ENCODE data around the gene REXO4. TPM values are rescaled to one million over a fixed set of nuclear protein-coding genes. Genes with fewer than 3 reads are reported as not detected.
A peak's percentile ranks its signal among the peaks of the same experiment; 100 is the strongest.

Gene REXO4
- total and polyA plus RNA-seq, 9 of the 15 experiments (the other 6 are each of a cell fraction or from before 2014, with no cell fraction given) = 3.4 to 72.9 (median 31.1) TPM

GRCh38 chr9:133417541-133418461, at the start of gene REXO4 (continued):
- TF ChIP-seq, protein P1, sequence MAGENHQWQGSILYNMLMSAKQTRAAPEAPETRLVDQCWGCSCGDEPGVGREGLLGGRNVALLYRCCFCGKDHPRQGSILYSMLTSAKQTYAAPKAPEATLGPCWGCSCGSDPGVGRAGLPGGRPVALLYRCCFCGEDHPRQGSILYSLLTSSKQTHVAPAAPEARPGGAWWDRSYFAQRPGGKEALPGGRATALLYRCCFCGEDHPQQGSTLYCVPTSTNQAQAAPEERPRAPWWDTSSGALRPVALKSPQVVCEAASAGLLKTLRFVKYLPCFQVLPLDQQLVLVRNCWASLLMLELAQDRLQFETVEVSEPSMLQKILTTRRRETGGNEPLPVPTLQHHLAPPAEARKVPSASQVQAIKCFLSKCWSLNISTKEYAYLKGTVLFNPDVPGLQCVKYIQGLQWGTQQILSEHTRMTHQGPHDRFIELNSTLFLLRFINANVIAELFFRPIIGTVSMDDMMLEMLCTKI (IDR thresholded peaks at IDR 0.05; ENCODE audit: partially characterized antibody) = no peak
- TF ChIP-seq HDAC1 (IDR thresholded peaks at IDR 0.05) (peak; percentile 56 to 98; a peak in 3 of 4 replicates), SLC30A9 (CRISPR knock-in tag; IDR thresholded peaks at IDR 0.05) (no peak), PRMT5 (CRISPR knock-in tag; IDR thresholded peaks at IDR 0.05) (no peak), BCLAF1 (IDR thresholded peaks at IDR 0.05; ENCODE audit: borderline replicate concordance in 1 of 2, control insufficient read depth in 1 of 2, low read depth in 2 of 2, low read length in 1 of 2) (peak in 1 of 2 experiments; percentile 78; a peak in 2 of 4 replicates), ZNF133 (CRISPR knock-in tag; IDR thresholded peaks at IDR 0.05) (no peak), ZNF707 (CRISPR knock-in tag; conservative IDR thresholded peaks at IDR 0.05) (no peak), POLR3G (IDR thresholded peaks at IDR 0.05; ENCODE audit: extremely low read depth, insufficient read length, insufficient replicate concordance) (no peak), TRIM24 (IDR thresholded peaks at IDR 0.05) (peak in 1 of 2 experiments; percentile 100; a peak in 3 of 4 replicates), NR4A1 (CRISPR knock-in tag; IDR thresholded peaks at IDR 0.05) (no peak), NR4A1 (tag; IDR thresholded peaks at IDR 0.05) (peak; percentile 71), THRB (CRISPR knock-in tag; conservative IDR thresholded peaks at IDR 0.05) (no peak), FOSL1 (tag; conservative IDR thresholded peaks at IDR 0.05) (no peak), ERF (CRISPR knock-in tag; IDR thresholded peaks at IDR 0.05) (0 out of 2 replicates have a peak, but pooled peaks have one; percentile 33), GABPA (tag; conservative IDR thresholded peaks at IDR 0.05; ENCODE audit: low read depth) (peak; percentile 99), MLLT1 (IDR thresholded peaks at IDR 0.05) (peak in 1 of 2 experiments; percentile 40; a peak in 2 of 4 replicates)
- TF ChIP-seq, protein P2, sequence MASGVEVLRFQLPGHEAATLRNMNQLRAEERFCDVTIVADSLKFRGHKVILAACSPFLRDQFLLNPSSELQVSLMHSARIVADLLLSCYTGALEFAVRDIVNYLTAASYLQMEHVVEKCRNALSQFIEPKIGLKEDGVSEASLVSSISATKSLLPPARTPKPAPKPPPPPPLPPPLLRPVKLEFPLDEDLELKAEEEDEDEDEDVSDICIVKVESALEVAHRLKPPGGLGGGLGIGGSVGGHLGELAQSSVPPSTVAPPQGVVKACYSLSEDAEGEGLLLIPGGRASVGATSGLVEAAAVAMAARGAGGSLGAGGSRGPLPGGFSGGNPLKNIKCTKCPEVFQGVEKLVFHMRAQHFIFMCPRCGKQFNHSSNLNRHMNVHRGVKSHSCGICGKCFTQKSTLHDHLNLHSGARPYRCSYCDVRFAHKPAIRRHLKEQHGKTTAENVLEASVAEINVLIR (CRISPR knock-in tag; IDR thresholded peaks at IDR 0.05) = no peak
